ENCODE data around the gene SENP2. TPM values are rescaled to one million over a fixed set of nuclear protein-coding genes. Genes with fewer than 3 reads are reported as not detected.

The SENP2 gene
- total and polyA plus RNA-seq, 5 donors from 2014 or later, result 14.3 to 51.7 (median 19.8) TPM

GRCh38 chr3:185594073-185594472 lies 8.0 kb downstream of the SENP2 start:
- peaks cover 13% of the 10 kb centered on the region for H3K36me3 Mint-ChIP-seq

DNA sequence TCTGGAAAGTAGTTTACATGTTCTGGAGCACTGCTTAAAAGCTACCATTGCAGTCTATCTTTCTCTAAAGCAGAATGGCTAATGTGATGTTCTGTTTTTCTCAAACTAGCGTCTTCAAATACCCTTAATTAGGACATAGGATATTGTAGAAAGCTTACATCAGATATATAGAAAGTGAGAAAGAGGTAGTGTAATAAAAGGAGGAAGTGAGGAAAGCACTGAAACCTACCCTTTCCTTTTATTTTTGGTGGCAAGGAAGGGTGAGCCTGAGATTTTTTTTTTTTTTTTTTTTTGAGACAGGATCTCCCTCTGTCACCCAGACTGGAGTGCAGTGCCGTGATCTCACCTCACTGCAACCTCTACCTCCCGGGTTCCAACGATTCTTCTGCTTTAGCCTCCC lies 9.4 kb downstream of the SENP2 start:
- no peak for DNase-seq
- Mint-ChIP-seq H3K4me1 (peaks cover 8 to 24% (median 13%) of the 10 kb centered on the region in 4 donors), H3K4me3 (peak overlapping the region in 1 of 4 donors; percentile 50), H3K9me3 (peaks cover 0 to 2% (median 0%) of the 10 kb centered on the region in 7 donors), H3K27me3 (no peaks in the 10 kb centered on the region), H3K36me3 (peaks cover 18% of the 10 kb centered on the region), H3K27ac (no peak overlapping the region)
- ATAC-seq (ENCODE audit: low read depth in 2 of 2), result no peak
- Histone ChIP-seq H3K27me3 (ENCODE audit: control insufficient read depth, insufficient read depth, low read length) (no peaks in the 10 kb centered on the region), H3K36me3 (ENCODE audit: control insufficient read depth, insufficient read depth, low read length) (peaks cover 56% of the 10 kb centered on the region), H3K9me3 (ENCODE audit: control insufficient read depth in 2 of 2, low read length in 2 of 2) (no peaks in the 10 kb centered on the region), H3K27ac (ENCODE audit: insufficient read depth, low read length, poor library complexity, severe bottlenecking) (no peak overlapping the region), H3K4me3 (ENCODE audit: low read depth, low read length) (no peak overlapping the region), H3K4me1 (ENCODE audit: control insufficient read depth, insufficient read depth, low read length, poor library complexity, severe bottlenecking) (no peaks in the 10 kb centered on the region)

More at GRCh38 chr3:185594073-185594472, 8.0 kb downstream of the SENP2 start:
- H3K4me1 ChIP-seq (ENCODE audit: control insufficient read depth, insufficient read depth, low read length, poor library complexity, severe bottlenecking), result no peaks in the 10 kb centered on the region
- Mint-ChIP-seq H3K4me1 (peaks cover 10 to 21% (median 16%) of the 10 kb centered on the region in 4 donors), H3K9me3 (peaks cover 0 to 2% (median 0%) of the 10 kb centered on the region in 7 donors), H3K27ac (no peak overlapping the region), H3K4me3 (no peak overlapping the region), H3K27me3 (no peaks in the 10 kb centered on the region)
- H3K27ac ChIP-seq (ENCODE audit: insufficient read depth, low read length, poor library complexity, severe bottlenecking), result no peak overlapping the region
- no peak overlapping the region for H3K4me3 ChIP-seq (ENCODE audit: low read depth, low read length)
- no peaks in the 10 kb centered on the region for H3K9me3 ChIP-seq (ENCODE audit: control insufficient read depth in 2 of 2, low read length in 2 of 2)
- DNase-seq (no peak), ATAC-seq (ENCODE audit: low read depth in 2 of 2) (no peak)
- H3K27me3 ChIP-seq (ENCODE audit: control insufficient read depth, insufficient read depth, low read length), result no peaks in the 10 kb centered on the region
- peaks cover 42% of the 10 kb centered on the region for H3K36me3 ChIP-seq (ENCODE audit: control insufficient read depth, insufficient read depth, low read length)

- peaks cover 55% of the 10 kb centered on the region for H3K36me3 Mint-ChIP-seq
- Histone ChIP-seq H3K36me3 (ENCODE audit: control insufficient read depth, insufficient read depth, low read length) (peaks cover 83% of the 10 kb centered on the region), H3K27ac (ENCODE audit: insufficient read depth, low read length, poor library complexity, severe bottlenecking) (no peak overlapping the region), H3K9me3 (ENCODE audit: control insufficient read depth in 2 of 2, low read length in 2 of 2) (no peaks in the 10 kb centered on the region), H3K4me3 (ENCODE audit: low read depth, low read length) (no peak overlapping the region), H3K27me3 (ENCODE audit: control insufficient read depth, insufficient read depth, low read length) (no peaks in the 10 kb centered on the region), H3K4me1 (ENCODE audit: control insufficient read depth, insufficient read depth, low read length, poor library complexity, severe bottlenecking) (no peaks in the 10 kb centered on the region)
- peaks cover 3 to 13% (median 8%) of the 10 kb centered on the region in 4 donors for H3K4me1 Mint-ChIP-seq
- H3K27me3 Mint-ChIP-seq, result no peaks in the 10 kb centered on the region
- DNase-seq (no peak), ATAC-seq (ENCODE audit: low read depth in 2 of 2) (no peak)
- H3K9me3 Mint-ChIP-seq, result no peaks in the 10 kb centered on the region
- H3K27ac Mint-ChIP-seq, result no peak overlapping the region
- no peak overlapping the region for H3K4me3 Mint-ChIP-seq
Measured at GRCh38 chr3:185605566-185605965, 19.5 kb downstream of the SENP2 start.

- ATAC-seq (ENCODE audit: low read depth in 2 of 2), result no peak
- no peaks in the 10 kb centered on the region for H3K9me3 ChIP-seq (ENCODE audit: control insufficient read depth in 2 of 2, low read length in 2 of 2)
- H3K27me3 ChIP-seq (ENCODE audit: control insufficient read depth, insufficient read depth, low read length), result no peaks in the 10 kb centered on the region
- H3K27ac ChIP-seq (ENCODE audit: insufficient read depth, low read length, poor library complexity, severe bottlenecking), result no peak overlapping the region
- H3K36me3 ChIP-seq (ENCODE audit: control insufficient read depth, insufficient read depth, low read length), result peaks cover 78% of the 10 kb centered on the region
- DNase-seq, result no peak
- H3K36me3 Mint-ChIP-seq, result peaks cover 55% of the 10 kb centered on the region
- no peaks in the 10 kb centered on the region for H3K4me1 ChIP-seq (ENCODE audit: control insufficient read depth, insufficient read depth, low read length, poor library complexity, severe bottlenecking)
- H3K4me1 Mint-ChIP-seq, result peaks cover 3 to 13% (median 8%) of the 10 kb centered on the region in 4 donors
- no peak overlapping the region for H3K4me3 Mint-ChIP-seq
- no peak overlapping the region for H3K4me3 ChIP-seq (ENCODE audit: low read depth, low read length)
- no peaks in the 10 kb centered on the region for H3K27me3 Mint-ChIP-seq
- H3K27ac Mint-ChIP-seq, result no peak overlapping the region
- H3K9me3 Mint-ChIP-seq, result no peaks in the 10 kb centered on the region
Measured at GRCh38 chr3:185606196-185606595, 20.1 kb downstream of the SENP2 start.

DNA sequence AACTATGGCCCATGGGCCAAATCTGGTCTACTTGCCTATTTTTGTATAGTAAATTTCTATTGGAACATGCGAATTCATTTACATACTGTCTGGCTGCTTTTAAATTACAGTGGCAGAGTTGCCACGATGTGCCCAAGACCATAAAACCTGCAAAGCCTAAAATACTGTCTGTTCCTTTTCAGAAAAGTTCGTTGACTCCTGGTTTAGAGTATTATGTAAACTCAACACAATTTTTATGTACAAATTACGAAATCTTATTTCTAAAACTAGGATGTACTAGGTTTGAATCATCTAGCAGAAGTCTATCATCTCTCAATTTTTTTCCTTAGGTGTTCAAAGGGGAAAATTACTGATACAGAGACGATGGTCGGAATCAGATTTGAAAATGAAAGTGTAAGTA lies 26.9 kb downstream of the SENP2 start:
- Mint-ChIP-seq H3K9me3 (no peaks in the 10 kb centered on the region), H3K4me3 (peak overlapping the region in 2 of 4 donors; percentile 10 to 33), H3K36me3 (peaks cover 48% of the 10 kb centered on the region), H3K27ac (peak overlapping the region in 1 of 3 donors; percentile 44), H3K4me1 (peaks cover 0 to 5% (median 2%) of the 10 kb centered on the region in 4 donors), H3K27me3 (no peaks in the 10 kb centered on the region)
- DNase-seq (no peak), ATAC-seq (ENCODE audit: low read depth in 2 of 2) (no peak)
- Histone ChIP-seq H3K27ac (ENCODE audit: insufficient read depth, low read length, poor library complexity, severe bottlenecking) (peak overlapping the region; percentile 41), H3K4me1 (ENCODE audit: control insufficient read depth, insufficient read depth, low read length, poor library complexity, severe bottlenecking) (no peaks in the 10 kb centered on the region), H3K9me3 (ENCODE audit: control insufficient read depth in 2 of 2, low read length in 2 of 2) (no peaks in the 10 kb centered on the region), H3K36me3 (ENCODE audit: control insufficient read depth, insufficient read depth, low read length) (peaks cover 72% of the 10 kb centered on the region), H3K4me3 (ENCODE audit: low read depth, low read length) (peak overlapping the region; percentile 49), H3K27me3 (ENCODE audit: control insufficient read depth, insufficient read depth, low read length) (no peaks in the 10 kb centered on the region)

- Mint-ChIP-seq H3K36me3 (peaks cover 26% of the 10 kb centered on the region), H3K27ac (peak overlapping the region in 1 of 3 donors; percentile 32)
- H3K4me3 ChIP-seq (ENCODE audit: low read depth, low read length), result no peak overlapping the region
Measured at GRCh38 chr3:185623939-185624665, 38.0 kb downstream of the SENP2 start.

GRCh38 chr3:185625784-185626183 lies 39.7 kb downstream of the SENP2 start:
- ATAC-seq (ENCODE audit: low read depth in 2 of 2) (no peak), DNase-seq (peak in 1 of 3 donors; percentile 38)
- H3K36me3 Mint-ChIP-seq, result peaks cover 28% of the 10 kb centered on the region
- H3K27ac ChIP-seq (ENCODE audit: insufficient read depth, low read length, poor library complexity, severe bottlenecking), result no peak overlapping the region
- no peaks in the 10 kb centered on the region for H3K27me3 ChIP-seq (ENCODE audit: control insufficient read depth, insufficient read depth, low read length)
- H3K4me1 Mint-ChIP-seq, result peaks cover 0 to 3% (median 0%) of the 10 kb centered on the region in 4 donors
- H3K4me1 ChIP-seq (ENCODE audit: control insufficient read depth, insufficient read depth, low read length, poor library complexity, severe bottlenecking), result no peaks in the 10 kb centered on the region
- H3K27ac Mint-ChIP-seq, result no peak overlapping the region
- no peaks in the 10 kb centered on the region for H3K9me3 Mint-ChIP-seq
- H3K4me3 ChIP-seq (ENCODE audit: low read depth, low read length), result no peak overlapping the region
- H3K9me3 ChIP-seq (ENCODE audit: control insufficient read depth in 2 of 2, low read length in 2 of 2), result no peaks in the 10 kb centered on the region
- H3K27me3 Mint-ChIP-seq, result no peaks in the 10 kb centered on the region
- no peak overlapping the region for H3K4me3 Mint-ChIP-seq
- peaks cover 69% of the 10 kb centered on the region for H3K36me3 ChIP-seq (ENCODE audit: control insufficient read depth, insufficient read depth, low read length)

More at GRCh38 chr3:185623939-185624665, 38.0 kb downstream of the SENP2 start:
- H3K27me3 ChIP-seq (ENCODE audit: control insufficient read depth, insufficient read depth, low read length), result no peaks in the 10 kb centered on the region
- peaks cover 64% of the 10 kb centered on the region for H3K36me3 ChIP-seq (ENCODE audit: control insufficient read depth, insufficient read depth, low read length)
- Mint-ChIP-seq H3K27me3 (no peaks in the 10 kb centered on the region), H3K9me3 (no peaks in the 10 kb centered on the region), H3K4me1 (peaks cover 0 to 3% (median 1%) of the 10 kb centered on the region in 4 donors), H3K4me3 (no peak overlapping the region)
- no peaks in the 10 kb centered on the region for H3K9me3 ChIP-seq (ENCODE audit: control insufficient read depth in 2 of 2, low read length in 2 of 2)
- H3K4me1 ChIP-seq (ENCODE audit: control insufficient read depth, insufficient read depth, low read length, poor library complexity, severe bottlenecking), result no peaks in the 10 kb centered on the region
- H3K27ac ChIP-seq (ENCODE audit: insufficient read depth, low read length, poor library complexity, severe bottlenecking), result no peak overlapping the region
- ATAC-seq (ENCODE audit: low read depth in 2 of 2) (no peak), DNase-seq (no peak)

All from CD4-positive, CD25-positive, alpha-beta regulatory T cell (primary cell).